ENCODE data around the gene PSMC3. TPM values are rescaled to one million over a fixed set of nuclear protein-coding genes. Genes with fewer than 3 reads are reported as not detected.

PSMC3 gene
- total RNA-seq, 2 experiments from 2014 or later: 147 to 167 TPM

GRCh38 chr11:47391711-47392432, 34.4 kb downstream of the PSMC3 start:
- no peaks in the 10 kb centered on the region for H3K36me3 Mint-ChIP-seq (ENCODE audit: low read depth)
- no peak for ATAC-seq
- H3K4me1 Mint-ChIP-seq: peaks cover 25% of the 10 kb centered on the region
- no peaks in the 10 kb centered on the region for H3K9me3 Mint-ChIP-seq (ENCODE audit: low read depth)
- ChIA-PET CTCF (interaction anchor here (0.6 to 2.4 kb wide), 5 partner anchors 11 to 248 kb away, joined by 3 to 10 read pairs (median 3); no protein-coding TSS in a partner anchor), POLR2A (interaction anchor here (0.5 to 0.9 kb wide), 2 partner anchors 35 to 381 kb away, joined by 3 to 10 read pairs; partner anchors contain the start of gene PSMC3)
- H3K4me3 Mint-ChIP-seq: no peak overlapping the region
- no peaks in the 10 kb centered on the region for H3K27me3 Mint-ChIP-seq
- no peak overlapping the region for H3K27ac Mint-ChIP-seq
- no peak for DNase-seq
- intact Hi-C loops (cut with DNase I, micrococcal nuclease): no loop called here

GRCh38 chr11:47391077-47391583, 35.1 kb downstream of the PSMC3 start:
- intact Hi-C loops (cut with DNase I, micrococcal nuclease): no loop called here
- H3K27ac Mint-ChIP-seq: no peak overlapping the region
- POLR2A ChIA-PET: no interaction called here
- no peak overlapping the region for H3K4me3 Mint-ChIP-seq
- ATAC-seq (no peak), DNase-seq (no peak)
- H3K36me3 Mint-ChIP-seq (ENCODE audit: low read depth): no peaks in the 10 kb centered on the region
- CTCF ChIA-PET: interaction anchor here (0.6 to 2.4 kb wide), 4 partner anchors 17 to 162 kb away, joined by 3 to 10 read pairs (median 3); no protein-coding TSS in a partner anchor
- no peaks in the 10 kb centered on the region for H3K27me3 Mint-ChIP-seq
- H3K4me1 Mint-ChIP-seq: peaks cover 25% of the 10 kb centered on the region
- no peaks in the 10 kb centered on the region for H3K9me3 Mint-ChIP-seq (ENCODE audit: low read depth)

GRCh38 chr11:47390422-47390760, 35.8 kb downstream of the PSMC3 start:
- Mint-ChIP-seq H3K36me3 (ENCODE audit: low read depth) (no peaks in the 10 kb centered on the region), H3K27me3 (no peaks in the 10 kb centered on the region), H3K27ac (no peak overlapping the region), H3K4me1 (peaks cover 20% of the 10 kb centered on the region), H3K4me3 (no peak overlapping the region), H3K9me3 (ENCODE audit: low read depth) (no peaks in the 10 kb centered on the region)
- CTCF ChIA-PET: interaction anchor here (0.6 to 2.4 kb wide), 4 partner anchors 9 to 471 kb away, joined by 3 to 10 read pairs (median 3); no protein-coding TSS in a partner anchor
- intact Hi-C loops (cut with DNase I, micrococcal nuclease): no loop called here
- no peak for DNase-seq
- POLR2A ChIA-PET: no interaction called here
- ATAC-seq: no peak

GRCh38 chr11:47389577-47390421, 36.4 kb downstream of the PSMC3 start:
- peaks cover 19% of the 10 kb centered on the region for H3K4me1 Mint-ChIP-seq
- H3K27ac Mint-ChIP-seq: no peak overlapping the region
- H3K4me3 Mint-ChIP-seq: no peak overlapping the region
- CTCF ChIA-PET: interaction anchor here (0.9 to 2.4 kb wide), 4 partner anchors 10 to 470 kb away, joined by 3 to 10 read pairs (median 4); no protein-coding TSS in a partner anchor
- no peak for DNase-seq
- no peaks in the 10 kb centered on the region for H3K9me3 Mint-ChIP-seq (ENCODE audit: low read depth)
- intact Hi-C loops (cut with DNase I, micrococcal nuclease): no loop called here
- H3K36me3 Mint-ChIP-seq (ENCODE audit: low read depth): no peaks in the 10 kb centered on the region
- POLR2A ChIA-PET: no interaction called here
- no peak for ATAC-seq
- no peaks in the 10 kb centered on the region for H3K27me3 Mint-ChIP-seq

- no peaks in the 10 kb centered on the region for H3K9me3 Mint-ChIP-seq (ENCODE audit: low read depth)
- ChIA-PET CTCF (interaction anchor here (0.6 to 2.4 kb wide), 4 partner anchors 15 to 24 kb away, joined by 3 to 10 read pairs (median 6); no protein-coding TSS in a partner anchor), POLR2A (no interaction called here)
- H3K4me1 Mint-ChIP-seq: peaks cover 13% of the 10 kb centered on the region
- H3K27ac Mint-ChIP-seq: no peak overlapping the region
- ATAC-seq (no peak), DNase-seq (no peak)
- no peaks in the 10 kb centered on the region for H3K27me3 Mint-ChIP-seq
- intact Hi-C loops (cut with DNase I, micrococcal nuclease): no loop called here
- no peaks in the 10 kb centered on the region for H3K36me3 Mint-ChIP-seq (ENCODE audit: low read depth)
- no peak overlapping the region for H3K4me3 Mint-ChIP-seq
Observed at GRCh38 chr11:47388697-47389576, 37.3 kb downstream of the PSMC3 start.

GRCh38 chr11:47387944-47388696, 38.1 kb downstream of the PSMC3 start:
- CTCF ChIA-PET: interaction anchor here (0.6 to 1.6 kb wide), 4 partner anchors 14 to 465 kb away, joined by 3 to 6 read pairs (median 4); no protein-coding TSS in a partner anchor
- no peak overlapping the region for H3K4me3 Mint-ChIP-seq
- POLR2A ChIA-PET: interaction anchor here (0.6 kb wide), 1 partner anchor 39 kb away, joined by 3 read pairs; no protein-coding TSS in a partner anchor
- no peak for DNase-seq
- no peaks in the 10 kb centered on the region for H3K36me3 Mint-ChIP-seq (ENCODE audit: low read depth)
- H3K4me1 Mint-ChIP-seq: peaks cover 7% of the 10 kb centered on the region
- H3K27ac Mint-ChIP-seq: no peak overlapping the region
- ATAC-seq: no peak
- intact Hi-C loops (cut with DNase I, micrococcal nuclease): no loop called here
- H3K27me3 Mint-ChIP-seq: no peaks in the 10 kb centered on the region
- no peaks in the 10 kb centered on the region for H3K9me3 Mint-ChIP-seq (ENCODE audit: low read depth)

GRCh38 chr11:47384498-47384897, 41.7 kb downstream of the PSMC3 start:
- no peaks in the 10 kb centered on the region for H3K27me3 Mint-ChIP-seq
- H3K4me3 Mint-ChIP-seq: no peak overlapping the region
- no peaks in the 10 kb centered on the region for H3K9me3 Mint-ChIP-seq (ENCODE audit: low read depth)
- peaks cover 3% of the 10 kb centered on the region for H3K4me1 Mint-ChIP-seq
- ChIA-PET CTCF (no interaction called here), POLR2A (interaction anchor here (0.7 kb wide), 1 partner anchor 10 kb away, joined by 6 read pairs; no protein-coding TSS in a partner anchor)
- DNase-seq (no peak), ATAC-seq (no peak)
- intact Hi-C loops (cut with DNase I, micrococcal nuclease): no loop called here
- no peaks in the 10 kb centered on the region for H3K36me3 Mint-ChIP-seq (ENCODE audit: low read depth)
- H3K27ac Mint-ChIP-seq: no peak overlapping the region

DNA sequence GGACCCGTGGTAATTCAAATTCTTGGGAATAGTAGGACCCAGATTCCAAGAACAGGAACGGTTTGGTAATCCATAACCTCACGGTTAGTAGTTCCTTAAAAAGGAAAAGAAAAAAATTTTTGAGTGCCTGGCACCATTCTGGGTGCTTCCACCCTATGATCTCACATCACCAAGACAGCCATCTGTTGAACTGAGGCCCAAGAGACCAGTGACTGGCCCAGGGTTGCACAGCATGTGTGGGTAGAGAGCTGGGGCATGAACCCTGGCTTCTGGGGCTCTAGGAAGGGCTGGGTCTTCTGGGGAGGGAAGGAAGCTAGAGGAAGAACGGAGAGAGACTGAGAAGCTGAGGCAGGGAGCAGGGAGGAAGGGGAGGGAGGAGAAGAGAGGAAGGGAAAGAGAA, 43.2 kb downstream of the PSMC3 start:
- ATAC-seq (no peak), DNase-seq (no peak)
- Mint-ChIP-seq H3K4me3 (no peak overlapping the region), H3K27ac (no peak overlapping the region), H3K27me3 (no peaks in the 10 kb centered on the region), H3K36me3 (ENCODE audit: low read depth) (no peaks in the 10 kb centered on the region), H3K9me3 (ENCODE audit: low read depth) (no peaks in the 10 kb centered on the region), H3K4me1 (no peaks in the 10 kb centered on the region)
- ChIA-PET POLR2A (no interaction called here), CTCF (interaction anchor here (0.7 to 1.4 kb wide), 2 partner anchors 14 to 29 kb away, joined by 3 to 4 read pairs; no protein-coding TSS in a partner anchor)
- intact Hi-C loops (cut with DNase I, micrococcal nuclease): no loop called here

DNA sequence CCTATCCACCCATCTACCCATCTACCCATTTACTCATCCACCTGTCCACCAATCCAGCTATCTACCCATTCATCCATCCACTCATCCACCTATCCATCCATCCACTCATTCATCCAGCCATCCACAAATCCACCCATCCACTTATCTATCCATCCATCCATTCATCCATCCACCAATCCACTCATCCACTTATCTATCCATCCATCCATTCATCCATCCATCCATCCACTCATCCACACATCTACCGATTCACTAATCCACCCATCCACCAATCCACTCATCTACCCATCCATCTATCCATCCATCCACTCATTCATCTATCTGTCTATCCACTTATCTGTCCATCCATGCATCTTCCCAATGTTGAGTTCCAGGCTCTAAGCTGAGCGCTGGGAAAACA, 46.2 kb downstream of the PSMC3 start:
- ATAC-seq: no peak
- POLR2A ChIA-PET: no interaction called here
- DNase-seq: no peak
- Mint-ChIP-seq H3K4me3 (no peak overlapping the region), H3K27ac (no peak overlapping the region), H3K9me3 (ENCODE audit: low read depth) (no peaks in the 10 kb centered on the region), H3K27me3 (no peaks in the 10 kb centered on the region), H3K4me1 (no peaks in the 10 kb centered on the region), H3K36me3 (ENCODE audit: low read depth) (no peaks in the 10 kb centered on the region)
- intact Hi-C loops (cut with DNase I, micrococcal nuclease): no loop called here
- CTCF ChIA-PET: no interaction called here

GRCh38 chr11:47379317-47379716, 46.9 kb downstream of the PSMC3 start:
- Mint-ChIP-seq H3K27ac (no peak overlapping the region), H3K9me3 (ENCODE audit: low read depth) (no peaks in the 10 kb centered on the region), H3K36me3 (ENCODE audit: low read depth) (no peaks in the 10 kb centered on the region), H3K4me1 (peaks cover 7% of the 10 kb centered on the region), H3K4me3 (no peak overlapping the region), H3K27me3 (no peaks in the 10 kb centered on the region)
- POLR2A ChIA-PET: no interaction called here
- no peak for DNase-seq
- CTCF ChIA-PET: no interaction called here
- ATAC-seq: no peak
- intact Hi-C loops (cut with DNase I, micrococcal nuclease): no loop called here

Data from activated CD4-positive, alpha-beta T cell treated with anti-CD3 and anti-CD28 coated beads for 36 hours (primary cell).